H1 (cell line): ENCODE measurements around the gene ZNF18. TPM values are rescaled to one million over a fixed set of nuclear protein-coding genes. Genes with fewer than 3 reads are reported as not detected.

Experiments used
- CREB1 ChIP-seq: IDR thresholded peaks from 2 replicates; pipeline ENCODE4 v1.6.1; 2012; ENCODE audit warnings: inconsistent platforms
- TCF12 ChIP-seq: IDR thresholded peaks from 2 replicates; pipeline ENCODE4 v1.6.1; 2011; ENCODE audit warnings: low read depth, mild to moderate bottlenecking, low read length
- polyA plus RNA-seq, 7 experiments: library from polyadenylated mRNA; depleted of rRNA in 3 of 7; stranded (reverse) in 5 of 7; unstranded in 2 of 7; fragments of >200 nt in 5 of 7; fragments of 200-250 nt in 2 of 7; gene quantifications; 1 replicate in 5 of 7; 2 replicates in 1 of 7; 4 replicates in 1 of 7; pipeline versions ENCODE4 v1.2.1 to v1.2.3, GENCODE V29; 2011 to 2013; ENCODE audit warnings: missing spikeins in 2 of 7, mixed read lengths in 2 of 7
- total RNA-seq: library from RNA; stranded (reverse); fragmentation: NEBNext Ultra II Directional; extraction: Animal tissue kit (Norgen Biotek cat#: 25700); gene quantifications from 2 replicates; pipeline ENCODE4 v1.2.1, GENCODE V29; 2021

ZNF18 gene
- total and polyA plus RNA-seq, 2 of the 8 experiments (the other 6 are each of a cell fraction or from before 2014, with no cell fraction given): 3.0 to 9.9 TPM

DNA sequence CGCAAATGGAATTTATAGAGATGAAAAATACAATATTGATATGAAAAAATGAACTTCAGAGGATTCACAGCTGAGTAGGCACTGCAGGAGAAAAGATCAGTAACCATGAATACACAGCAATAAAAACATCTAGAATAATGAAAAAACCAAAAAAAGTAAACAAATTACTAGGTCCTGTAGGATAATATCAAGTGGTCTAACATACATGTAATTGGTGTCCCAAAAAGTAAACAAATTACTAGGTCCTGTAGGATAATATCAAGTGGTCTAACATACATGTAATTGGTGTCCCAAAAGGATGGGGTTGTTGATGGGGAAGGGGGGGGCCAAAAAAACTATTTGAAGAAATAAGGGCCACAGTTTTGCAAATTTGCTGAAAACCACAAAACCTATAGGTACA is 43.4 kb downstream of the ZNF18 start (continued):
- TF ChIP-seq CREB1 (no peak), TCF12 (no peak)
